WTC11 (cell line): Measurements from ENCODE around the gene CDK11B.

Experiments used
- AR ChIP-seq: fragments of 250-450 bp; sonication (Bioruptor Pico); IDR thresholded peaks from 2 replicates; pipeline ENCODE4 v1.9.0; 2021; ENCODE audit warnings: mild to moderate bottlenecking
- TF ChIP-seq, protein P1 (sequence below): fragments of 200-600 bp; IDR thresholded peaks from 2 replicates; pipeline ENCODE4 v1.8.0; 2022; ENCODE audit warnings: antibody characterized with exemption

DNA sequence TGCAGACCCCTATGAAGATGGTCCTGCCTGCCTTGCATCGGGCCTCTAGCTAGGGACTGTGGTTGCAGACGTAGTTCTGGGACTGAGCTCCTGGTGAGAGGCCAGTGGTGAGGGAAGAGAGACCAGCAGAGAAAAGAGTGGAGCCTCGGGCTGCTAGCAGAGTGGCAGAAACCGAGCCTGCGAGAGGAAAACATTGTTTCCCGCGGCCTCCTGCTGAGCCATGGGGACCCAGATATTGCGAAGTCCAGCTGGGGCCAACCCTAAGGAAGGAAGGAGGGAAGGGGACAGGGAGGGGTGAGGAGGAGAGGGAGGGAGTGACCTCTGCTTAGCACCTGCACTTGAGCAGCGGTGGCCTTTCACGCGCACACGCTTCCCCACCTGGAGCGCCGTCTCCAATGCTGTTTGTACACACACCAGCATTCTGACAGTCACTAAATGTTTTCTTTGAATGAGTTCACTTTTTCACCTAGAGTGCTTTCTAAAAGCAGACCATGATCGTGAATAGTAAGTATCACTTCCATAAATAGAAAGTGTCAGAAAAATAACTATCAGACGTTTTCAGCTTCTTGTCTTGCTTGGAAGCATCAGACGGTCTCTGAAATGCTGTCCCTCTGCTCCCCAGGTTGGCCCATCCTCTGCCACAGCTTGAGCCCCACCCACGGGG lies 56.4 kb downstream of the CDK11B start:
- TF ChIP-seq, protein P1, sequence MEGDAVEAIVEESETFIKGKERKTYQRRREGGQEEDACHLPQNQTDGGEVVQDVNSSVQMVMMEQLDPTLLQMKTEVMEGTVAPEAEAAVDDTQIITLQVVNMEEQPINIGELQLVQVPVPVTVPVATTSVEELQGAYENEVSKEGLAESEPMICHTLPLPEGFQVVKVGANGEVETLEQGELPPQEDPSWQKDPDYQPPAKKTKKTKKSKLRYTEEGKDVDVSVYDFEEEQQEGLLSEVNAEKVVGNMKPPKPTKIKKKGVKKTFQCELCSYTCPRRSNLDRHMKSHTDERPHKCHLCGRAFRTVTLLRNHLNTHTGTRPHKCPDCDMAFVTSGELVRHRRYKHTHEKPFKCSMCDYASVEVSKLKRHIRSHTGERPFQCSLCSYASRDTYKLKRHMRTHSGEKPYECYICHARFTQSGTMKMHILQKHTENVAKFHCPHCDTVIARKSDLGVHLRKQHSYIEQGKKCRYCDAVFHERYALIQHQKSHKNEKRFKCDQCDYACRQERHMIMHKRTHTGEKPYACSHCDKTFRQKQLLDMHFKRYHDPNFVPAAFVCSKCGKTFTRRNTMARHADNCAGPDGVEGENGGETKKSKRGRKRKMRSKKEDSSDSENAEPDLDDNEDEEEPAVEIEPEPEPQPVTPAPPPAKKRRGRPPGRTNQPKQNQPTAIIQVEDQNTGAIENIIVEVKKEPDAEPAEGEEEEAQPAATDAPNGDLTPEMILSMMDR = no peak
- TF ChIP-seq AR (CRISPR knock-in tag) = no peak
